Measurements from ENCODE around the gene DACT3. TPM values are rescaled to one million over a fixed set of nuclear protein-coding genes. Genes with fewer than 3 reads are reported as not detected.

The DACT3 gene
- total RNA-seq, 2 experiments from 2014 or later = 2.8 to 3.0 TPM

DNA sequence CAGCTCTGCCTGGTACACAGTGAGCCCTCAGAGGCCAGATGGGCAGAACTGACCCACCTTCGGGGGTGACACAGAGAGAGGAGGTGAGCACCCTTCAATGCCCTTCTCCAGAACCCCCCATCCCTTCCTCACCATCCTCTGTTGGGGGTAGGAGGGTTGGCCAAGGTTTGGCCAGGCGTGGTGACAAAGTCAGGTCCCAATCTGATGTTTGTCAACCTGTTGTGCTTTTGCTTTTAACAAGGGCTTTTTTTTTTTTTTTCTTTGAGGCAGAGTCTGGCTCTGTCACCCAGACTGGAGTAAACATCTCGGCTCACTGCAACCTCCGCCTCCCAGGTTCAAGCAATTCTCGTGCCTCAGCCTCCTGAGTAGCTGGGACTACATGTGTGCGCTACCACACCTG is 43.4 kb downstream of the DACT3 start:
- peaks cover 8% of the 10 kb centered on the region for H3K36me3 Mint-ChIP-seq
- intact Hi-C loops (cut with micrococcal nuclease) = loop anchor here (2.0 kb wide), 1 partner anchor 15 kb away; no protein-coding TSS in a partner anchor
- POLR2A ChIA-PET = interaction anchor here (1.4 to 3.8 kb wide), 3 partner anchors 7 to 44 kb away, joined by 4 to 26 read pairs (median 8); partner anchors contain the start of genes CALM3, DACT3 and PTGIR
- no peaks in the 10 kb centered on the region for H3K9me3 Mint-ChIP-seq
- H3K4me3 Mint-ChIP-seq = no peak overlapping the region
- peak; percentile 31 for DNase-seq
- CTCF ChIA-PET = interaction anchor here (0.6 to 13.2 kb wide), 13 partner anchors 9 to 136 kb away, joined by 3 to 319 read pairs (median 5); partner anchors contain the start of genes CALM3 and DACT3
- H3K4me1 Mint-ChIP-seq (ENCODE audit: low read depth) = peaks cover 66% of the 10 kb centered on the region
- peak overlapping the region; percentile 89 for H3K27ac Mint-ChIP-seq
- H3K27me3 Mint-ChIP-seq = no peaks in the 10 kb centered on the region

DNA sequence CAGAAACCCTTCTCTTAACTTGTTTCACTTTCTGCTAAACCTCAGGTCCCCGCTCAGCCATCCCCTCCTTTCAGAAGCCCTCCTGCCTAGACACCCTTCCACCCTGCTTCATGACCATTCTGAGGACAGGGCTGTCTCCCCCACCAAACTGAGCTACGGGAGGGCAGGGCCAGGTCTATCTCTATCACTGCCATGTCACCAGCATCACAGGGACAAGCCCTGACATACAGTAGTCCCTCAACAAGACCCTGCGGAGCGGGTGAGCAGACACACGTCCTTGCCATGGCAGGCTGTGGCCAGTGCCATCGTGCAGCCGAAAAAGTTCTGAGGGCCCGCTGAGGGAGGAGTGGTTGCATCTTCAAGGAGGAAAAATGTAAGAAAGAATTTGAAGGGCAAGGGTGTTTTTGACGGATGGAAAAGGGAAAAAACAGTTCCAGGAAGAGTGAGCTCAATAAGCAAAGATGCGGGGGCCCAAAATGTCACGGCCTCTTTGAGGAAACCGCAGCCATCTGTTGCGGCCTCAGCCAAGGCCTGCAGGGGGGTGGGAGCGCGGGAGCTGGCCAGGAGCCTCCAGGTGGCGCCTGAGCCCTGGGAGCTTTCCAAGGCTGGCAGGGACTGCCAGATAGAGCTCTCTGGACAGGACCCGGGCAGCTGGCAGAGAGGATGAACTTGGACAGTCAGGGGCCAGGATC is 44.2 kb downstream of the DACT3 start:
- peak overlapping the region; percentile 89 for H3K27ac Mint-ChIP-seq
- H3K27me3 Mint-ChIP-seq = no peaks in the 10 kb centered on the region
- ChIA-PET POLR2A (interaction anchor here (0.7 to 3.8 kb wide), 5 partner anchors 8 to 52 kb away, joined by 3 to 26 read pairs (median 4); partner anchors contain the start of genes CALM3, DACT3 and PTGIR), CTCF (interaction anchor here (0.6 to 13.2 kb wide), 16 partner anchors 9 to 204 kb away, joined by 3 to 319 read pairs (median 4); partner anchors contain the start of genes CALM3 and DACT3)
- H3K36me3 Mint-ChIP-seq = peaks cover 2% of the 10 kb centered on the region
- H3K4me3 Mint-ChIP-seq = peak overlapping the region; percentile 63
- H3K4me1 Mint-ChIP-seq (ENCODE audit: low read depth) = peaks cover 67% of the 10 kb centered on the region
- DNase-seq = peak; percentile 86
- intact Hi-C loops (cut with micrococcal nuclease) = loop anchor here (2.0 kb wide), 1 partner anchor 14 kb away; no protein-coding TSS in a partner anchor
- H3K9me3 Mint-ChIP-seq = no peaks in the 10 kb centered on the region

DNA sequence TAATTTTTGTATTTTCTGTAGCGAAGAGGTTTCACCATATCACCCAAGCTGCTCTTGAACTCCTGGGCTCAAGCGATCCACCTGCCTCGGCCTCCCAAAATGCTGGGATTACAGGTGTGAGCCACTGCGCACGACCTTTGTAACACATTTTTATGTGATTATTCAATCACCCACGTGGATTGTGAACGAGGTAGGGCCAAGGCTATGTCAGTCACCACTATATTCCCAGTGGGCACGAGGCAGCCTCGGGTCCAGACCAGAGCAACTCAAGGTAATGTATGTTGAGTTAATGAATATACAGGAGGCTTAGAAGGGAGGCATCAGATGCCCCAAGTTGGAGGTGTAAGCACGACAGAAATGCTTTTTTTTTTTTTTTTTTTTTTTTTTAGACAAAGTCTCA is 45.0 kb downstream of the DACT3 start:
- Mint-ChIP-seq H3K4me3 (no peak overlapping the region), H3K9me3 (no peaks in the 10 kb centered on the region), H3K27ac (peak overlapping the region; percentile 68), H3K27me3 (no peaks in the 10 kb centered on the region), H3K36me3 (peaks cover 3% of the 10 kb centered on the region), H3K4me1 (ENCODE audit: low read depth) (peaks cover 69% of the 10 kb centered on the region)
- CTCF ChIA-PET = interaction anchor here (1.5 to 13.2 kb wide), 4 partner anchors 14 to 46 kb away, joined by 8 to 319 read pairs (median 27); partner anchors contain the start of genes CALM3 and DACT3
- DNase-seq = no peak
- intact Hi-C loops (cut with micrococcal nuclease) = loop anchor here (2.0 kb wide), 1 partner anchor 13 kb away; no protein-coding TSS in a partner anchor
- POLR2A ChIA-PET = interaction anchor here (0.9 to 3.8 kb wide), 4 partner anchors 9 to 45 kb away, joined by 3 to 26 read pairs (median 6); partner anchors contain the start of genes CALM3, DACT3 and PTGIR

DNA sequence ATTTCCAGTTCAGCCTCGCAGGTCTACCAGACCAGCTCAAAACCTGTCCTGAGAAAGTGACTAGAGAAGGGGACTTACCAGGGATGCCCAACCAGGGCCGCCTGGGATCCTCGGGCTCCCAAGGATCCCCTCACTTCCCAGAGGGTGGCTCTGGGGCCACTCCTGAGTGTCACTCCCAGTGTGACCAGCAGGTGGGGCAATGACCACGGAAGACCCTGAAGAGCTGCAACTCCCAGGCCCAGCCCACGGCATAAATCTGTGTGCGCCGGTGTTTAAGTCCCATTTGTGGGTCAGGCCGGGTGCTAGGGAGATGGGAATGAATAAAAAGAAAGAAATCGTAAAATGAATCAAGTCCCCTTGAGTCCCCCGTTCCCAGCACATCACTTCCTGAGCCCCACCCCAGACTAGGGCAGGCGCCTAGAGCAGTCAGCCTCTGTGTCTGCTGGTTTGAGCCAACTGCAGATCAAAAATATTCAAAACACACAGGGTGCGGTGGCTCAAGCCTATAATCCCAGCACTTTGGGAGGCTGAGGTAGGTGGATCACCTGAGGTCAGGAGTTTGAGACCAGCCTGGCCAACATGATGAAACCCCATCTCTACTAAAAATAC is 46.8 kb downstream of the DACT3 start:
- no peak overlapping the region for H3K4me3 Mint-ChIP-seq

DNA sequence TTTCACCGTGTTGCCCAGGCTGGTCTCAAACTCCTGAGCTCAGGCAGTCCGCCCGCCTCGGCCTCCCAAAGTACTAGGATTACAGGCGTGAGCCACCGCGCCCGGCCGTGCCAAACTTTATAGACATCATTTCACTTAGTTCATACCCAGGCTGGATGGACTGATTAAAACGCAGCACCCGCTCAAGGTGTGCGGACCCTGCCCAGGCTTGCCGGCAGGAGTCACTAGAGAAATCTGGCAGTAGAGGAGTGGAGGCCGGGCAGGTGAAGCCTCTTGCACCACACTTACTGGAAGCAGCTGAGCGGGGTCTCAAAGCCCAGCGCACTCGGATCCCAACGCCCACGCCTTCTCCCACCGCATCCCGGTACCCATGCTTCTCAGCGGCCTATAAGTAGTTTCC is 47.5 kb downstream of the DACT3 start:
- H3K4me1 Mint-ChIP-seq (ENCODE audit: low read depth) = peaks cover 57% of the 10 kb centered on the region
- peaks cover 19% of the 10 kb centered on the region for H3K36me3 Mint-ChIP-seq
- POLR2A ChIA-PET = interaction anchor here (1.3 to 1.8 kb wide), 2 partner anchors 11 to 48 kb away, joined by 5 to 11 read pairs; partner anchors contain the start of gene DACT3
- intact Hi-C loops (cut with micrococcal nuclease) = no loop called here
- CTCF ChIA-PET = interaction anchor here (0.6 to 13.2 kb wide), 17 partner anchors 8 to 227 kb away, joined by 3 to 319 read pairs (median 6); partner anchors contain the start of genes CALM3, DACT3 and PTGIR
- no peaks in the 10 kb centered on the region for H3K27me3 Mint-ChIP-seq
- no peak for DNase-seq
- H3K9me3 Mint-ChIP-seq = no peaks in the 10 kb centered on the region
- no peak overlapping the region for H3K27ac Mint-ChIP-seq
- H3K4me3 Mint-ChIP-seq = no peak overlapping the region

More for the DNA sequence above, 46.8 kb downstream of the DACT3 start:
- DNase-seq = peak; percentile 91
- no peaks in the 10 kb centered on the region for H3K9me3 Mint-ChIP-seq
- intact Hi-C loops (cut with micrococcal nuclease) = loop anchor here (1.0 kb wide), 1 partner anchor 48 kb away; no protein-coding TSS in a partner anchor
- POLR2A ChIA-PET = interaction anchor here (1.3 to 1.8 kb wide), 2 partner anchors 12 to 47 kb away, joined by 5 to 11 read pairs; partner anchors contain the start of gene DACT3
- peaks cover 64% of the 10 kb centered on the region for H3K4me1 Mint-ChIP-seq (ENCODE audit: low read depth)
- H3K27me3 Mint-ChIP-seq = no peaks in the 10 kb centered on the region
- H3K36me3 Mint-ChIP-seq = peaks cover 15% of the 10 kb centered on the region
- H3K27ac Mint-ChIP-seq = peak overlapping the region; percentile 78
- CTCF ChIA-PET = interaction anchor here (0.6 to 13.2 kb wide), 21 partner anchors 9 to 227 kb away, joined by 3 to 319 read pairs (median 5); partner anchors contain the start of genes CALM3, DACT3 and PTGIR

DNA sequence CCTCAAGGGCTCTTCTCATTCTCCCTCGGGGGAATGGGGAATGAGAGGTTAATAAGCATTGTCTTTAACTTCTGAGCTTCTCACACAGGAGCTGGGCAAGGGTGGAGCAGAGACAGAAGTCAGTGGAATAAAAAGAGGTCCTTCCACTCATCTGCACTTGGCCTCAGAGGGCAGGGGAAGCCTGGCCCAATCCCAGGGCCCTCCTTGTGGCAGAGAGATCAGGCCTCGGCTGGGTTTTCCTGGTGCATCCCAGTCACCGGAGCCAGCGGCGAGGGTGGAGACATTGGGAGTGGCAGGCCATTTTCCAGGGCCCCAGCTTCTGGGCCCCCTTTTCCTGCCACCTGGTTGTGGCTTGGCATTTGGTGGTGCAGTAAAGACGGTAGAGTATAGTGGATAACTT is 49.2 kb downstream of the DACT3 start:
- no peaks in the 10 kb centered on the region for H3K9me3 Mint-ChIP-seq
- DNase-seq = no peak
- H3K4me3 Mint-ChIP-seq = no peak overlapping the region
- H3K36me3 Mint-ChIP-seq = peaks cover 30% of the 10 kb centered on the region
- H3K4me1 Mint-ChIP-seq (ENCODE audit: low read depth) = peaks cover 52% of the 10 kb centered on the region
- ChIA-PET CTCF (interaction anchor here (0.7 to 13.2 kb wide), 10 partner anchors 9 to 142 kb away, joined by 3 to 319 read pairs (median 4); partner anchors contain the start of genes CALM3, DACT3 and PTGIR), POLR2A (interaction anchor here (0.8 to 3.5 kb wide), 3 partner anchors 9 to 49 kb away, joined by 3 to 50 read pairs (median 4); partner anchors contain the start of genes CALM3 and DACT3)
- intact Hi-C loops (cut with micrococcal nuclease) = loop anchor here (1.0 kb wide), 1 partner anchor 8 kb away; no protein-coding TSS in a partner anchor
- H3K27ac Mint-ChIP-seq = peak overlapping the region; percentile 71
- H3K27me3 Mint-ChIP-seq = no peaks in the 10 kb centered on the region

DNA sequence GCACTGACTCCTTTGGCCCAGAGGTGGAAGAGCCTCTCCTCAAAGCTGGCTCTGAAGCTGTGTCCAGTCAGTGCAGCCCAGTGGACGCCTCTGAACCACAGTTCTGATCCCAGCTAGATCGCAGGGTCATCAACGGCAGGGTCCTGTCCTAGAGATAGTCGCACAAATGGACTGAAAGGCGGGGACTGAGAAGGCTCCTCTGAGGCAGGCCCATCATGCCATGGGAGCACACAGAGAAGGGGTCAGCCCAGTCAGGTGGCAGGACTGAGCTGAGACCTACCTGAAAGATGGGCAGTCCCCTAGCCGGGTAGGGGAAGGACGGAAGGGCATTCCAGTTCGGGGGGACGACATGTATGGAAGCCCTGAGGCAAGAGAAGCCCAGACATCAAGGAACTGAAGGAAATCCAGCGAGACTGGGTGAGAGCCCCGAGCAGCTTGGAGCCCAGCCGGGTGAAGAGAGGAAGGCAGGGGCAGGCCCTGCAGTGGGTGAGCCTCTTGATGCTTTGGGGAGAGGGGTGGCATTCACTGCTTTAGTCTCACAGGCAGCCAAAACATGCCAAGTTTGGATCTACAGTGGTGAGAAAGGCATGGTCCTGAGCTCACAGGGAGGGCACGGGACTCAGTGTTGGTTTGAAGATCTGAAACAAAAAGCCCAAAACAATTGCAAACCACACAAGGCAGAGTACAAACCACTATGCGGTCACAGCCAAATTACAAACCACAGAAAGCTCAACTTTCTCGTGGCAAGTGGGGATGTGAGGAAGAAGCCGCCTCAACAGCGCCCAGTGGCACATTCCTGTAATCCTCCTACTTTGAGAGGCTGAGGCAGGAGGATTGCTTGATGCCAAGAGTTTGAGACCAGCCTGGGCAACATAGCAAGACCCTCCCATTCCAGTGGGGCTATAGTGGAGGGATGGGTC is 49.9 kb downstream of the DACT3 start:
- CTCF ChIA-PET = interaction anchor here (0.6 to 13.2 kb wide), 11 partner anchors 9 to 173 kb away, joined by 3 to 319 read pairs (median 4); partner anchors contain the start of genes CALM3, DACT3 and PTGIR
- H3K9me3 Mint-ChIP-seq = no peaks in the 10 kb centered on the region
- intact Hi-C loops (cut with micrococcal nuclease) = loop anchor here (1.0 kb wide), 1 partner anchor 8 kb away; no protein-coding TSS in a partner anchor
- peaks cover 36% of the 10 kb centered on the region for H3K36me3 Mint-ChIP-seq
- no peaks in the 10 kb centered on the region for H3K27me3 Mint-ChIP-seq
- peak overlapping the region; percentile 50 for H3K4me3 Mint-ChIP-seq
- POLR2A ChIA-PET = interaction anchor here (0.7 to 3.5 kb wide), 5 partner anchors 9 to 86 kb away, joined by 3 to 50 read pairs (median 4); partner anchors contain the start of genes CALM3 and DACT3
- peak overlapping the region; percentile 71 for H3K27ac Mint-ChIP-seq
- H3K4me1 Mint-ChIP-seq (ENCODE audit: low read depth) = peaks cover 50% of the 10 kb centered on the region
- DNase-seq = peak; percentile 54

DNA sequence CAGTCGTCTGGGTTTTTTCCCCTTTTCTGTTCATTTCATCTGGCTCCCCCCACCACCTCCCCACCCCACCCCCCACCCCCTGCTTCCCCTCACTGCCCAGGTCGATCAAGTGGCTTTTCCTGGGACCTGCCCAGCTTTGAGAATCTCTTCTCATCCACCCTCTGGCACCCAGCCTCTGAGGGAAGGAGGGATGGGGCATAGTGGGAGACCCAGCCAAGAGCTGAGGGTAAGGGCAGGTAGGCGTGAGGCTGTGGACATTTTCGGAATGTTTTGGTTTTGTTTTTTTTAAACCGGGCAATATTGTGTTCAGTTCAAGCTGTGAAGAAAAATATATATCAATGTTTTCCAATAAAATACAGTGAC is 50.6 kb downstream of the DACT3 start:
- CTCF ChIA-PET = interaction anchor here (0.6 to 13.2 kb wide), 4 partner anchors 9 to 174 kb away, joined by 3 to 319 read pairs (median 6); partner anchors contain the start of gene DACT3
- H3K9me3 Mint-ChIP-seq = no peaks in the 10 kb centered on the region
- intact Hi-C loops (cut with micrococcal nuclease) = no loop called here
- POLR2A ChIA-PET = interaction anchor here (0.8 to 3.5 kb wide), 3 partner anchors 9 to 57 kb away, joined by 4 to 50 read pairs (median 5); partner anchors contain the start of genes CALM3 and DACT3
- no peaks in the 10 kb centered on the region for H3K27me3 Mint-ChIP-seq
- H3K27ac Mint-ChIP-seq = no peak overlapping the region
- H3K4me1 Mint-ChIP-seq (ENCODE audit: low read depth) = peaks cover 49% of the 10 kb centered on the region
- peaks cover 41% of the 10 kb centered on the region for H3K36me3 Mint-ChIP-seq
- no peak for DNase-seq
- no peak overlapping the region for H3K4me3 Mint-ChIP-seq

DNA sequence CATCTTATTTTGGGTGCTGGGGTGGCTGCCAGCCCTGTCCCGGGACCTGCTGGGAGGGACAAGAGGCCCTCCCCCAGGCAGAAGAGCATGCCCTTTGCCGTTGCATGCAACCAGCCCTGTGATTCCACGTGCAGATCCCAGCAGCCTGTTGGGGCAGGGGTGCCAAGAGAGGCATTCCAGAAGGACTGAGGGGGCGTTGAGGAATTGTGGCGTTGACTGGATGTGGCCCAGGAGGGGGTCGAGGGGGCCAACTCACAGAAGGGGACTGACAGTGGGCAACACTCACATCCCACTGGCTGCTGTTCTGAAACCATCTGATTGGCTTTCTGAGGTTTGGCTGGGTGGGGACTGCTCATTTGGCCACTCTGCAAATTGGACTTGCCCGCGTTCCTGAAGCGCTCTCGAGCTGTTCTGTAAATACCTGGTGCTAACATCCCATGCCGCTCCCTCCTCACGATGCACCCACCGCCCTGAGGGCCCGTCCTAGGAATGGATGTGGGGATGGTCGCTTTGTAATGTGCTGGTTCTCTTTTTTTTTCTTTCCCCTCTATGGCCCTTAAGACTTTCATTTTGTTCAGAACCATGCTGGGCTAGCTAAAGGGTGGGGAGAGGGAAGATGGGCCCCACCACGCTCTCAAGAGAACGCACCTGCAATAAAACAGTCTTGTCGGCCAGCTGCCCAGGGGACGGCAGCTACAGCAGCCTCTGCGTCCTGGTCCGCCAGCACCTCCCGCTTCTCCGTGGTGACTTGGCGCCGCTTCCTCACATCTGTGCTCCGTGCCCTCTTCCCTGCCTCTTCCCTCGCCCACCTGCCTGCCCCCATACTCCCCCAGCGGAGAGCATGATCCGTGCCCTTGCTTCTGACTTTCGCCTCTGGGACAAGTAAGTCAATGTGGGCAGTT is 51.2 kb downstream of the DACT3 start:
- no peak for DNase-seq
- CTCF ChIA-PET = interaction anchor here (1.3 to 13.2 kb wide), 4 partner anchors 10 to 82 kb away, joined by 3 to 319 read pairs (median 6); partner anchors contain the start of gene DACT3
- Mint-ChIP-seq H3K27ac (no peak overlapping the region), H3K4me1 (ENCODE audit: low read depth) (peaks cover 49% of the 10 kb centered on the region), H3K36me3 (peaks cover 41% of the 10 kb centered on the region), H3K27me3 (no peaks in the 10 kb centered on the region), H3K4me3 (no peak overlapping the region), H3K9me3 (no peaks in the 10 kb centered on the region)
- POLR2A ChIA-PET = interaction anchor here (0.7 to 3.5 kb wide), 2 partner anchors 8 to 105 kb away, joined by 4 to 50 read pairs; partner anchors contain the start of gene CALM3
- intact Hi-C loops (cut with micrococcal nuclease) = no loop called here

Measured in activated CD4-positive, alpha-beta memory T cell treated with anti-CD3 and anti-CD28 coated beads for 36 hours (primary cell).